KMS-11 (cell line): Measurements from ENCODE around the gene SORCS2.

Experiments
- H2AFZ ChIP-seq: fragments of 200-600 bp; sonication (generic); 2 replicates; pipeline ENCODE4 v1.6.1; 2016; ENCODE audit warnings: antibody characterized with exemption, mixed run types, low read depth
- H3K27ac ChIP-seq: fragments of 200-600 bp; sonication (generic); 2 replicates; pipeline ENCODE4 v1.6.1; 2016; ENCODE audit warnings: mild to moderate bottlenecking, mixed run types
- H3K27me3 ChIP-seq: fragments of 200-600 bp; sonication (generic); 2 replicates; pipeline ENCODE4 v1.6.1; 2017; ENCODE audit warnings: mild to moderate bottlenecking, low read depth, mixed run types, moderate library complexity; ENCODE audit not compliant: insufficient read depth
- H3K36me3 ChIP-seq: fragments of 200-600 bp; sonication (generic); 2 replicates; pipeline ENCODE4 v1.6.1; 2017; ENCODE audit warnings: mild to moderate bottlenecking, mixed run types; ENCODE audit not compliant: insufficient read depth
- H3K4me1 ChIP-seq: fragments of 200-600 bp; sonication (generic); 2 replicates; pipeline ENCODE4 v1.6.1; 2016; ENCODE audit warnings: mild to moderate bottlenecking, low read depth, mixed run types; ENCODE audit not compliant: poor library complexity, severe bottlenecking
- H3K4me2 ChIP-seq: fragments of 200-600 bp; sonication (generic); 2 replicates; pipeline ENCODE4 v1.7.0; 2016; ENCODE audit warnings: mild to moderate bottlenecking, mixed run types
- H3K4me3 ChIP-seq: fragments of 200-600 bp; sonication (generic); IDR thresholded peaks from 2 replicates; pipeline ENCODE4 v1.6.1; 2017; ENCODE audit warnings: low read depth, low read length, mixed read lengths; ENCODE audit not compliant: insufficient read depth
- H3K79me2 ChIP-seq: fragments of 200-600 bp; sonication (generic); 2 replicates; pipeline ENCODE4 v1.6.1; 2016; ENCODE audit warnings: low read depth, mixed run types; ENCODE audit not compliant: insufficient read depth
- H3K9ac ChIP-seq: fragments of 200-600 bp; sonication (generic); 2 replicates; pipeline ENCODE4 v1.6.1; 2016; ENCODE audit warnings: mild to moderate bottlenecking, mixed run types
- H4K20me1 ChIP-seq: fragments of 200-600 bp; sonication (generic); 2 replicates; pipeline ENCODE4 v1.6.1; 2016; ENCODE audit warnings: mild to moderate bottlenecking, mixed run types; ENCODE audit not compliant: insufficient read depth
- TF ChIP-seq, protein P1 (sequence below): fragments of 200-600 bp; sonication (generic); conservative IDR thresholded peaks from 2 replicates; pipeline ENCODE4 v1.6.1; 2017; ENCODE audit warnings: low read depth, mild to moderate bottlenecking, antibody characterized with exemption, low read length, moderate library complexity, mixed read lengths

Gene SORCS2

DNA sequence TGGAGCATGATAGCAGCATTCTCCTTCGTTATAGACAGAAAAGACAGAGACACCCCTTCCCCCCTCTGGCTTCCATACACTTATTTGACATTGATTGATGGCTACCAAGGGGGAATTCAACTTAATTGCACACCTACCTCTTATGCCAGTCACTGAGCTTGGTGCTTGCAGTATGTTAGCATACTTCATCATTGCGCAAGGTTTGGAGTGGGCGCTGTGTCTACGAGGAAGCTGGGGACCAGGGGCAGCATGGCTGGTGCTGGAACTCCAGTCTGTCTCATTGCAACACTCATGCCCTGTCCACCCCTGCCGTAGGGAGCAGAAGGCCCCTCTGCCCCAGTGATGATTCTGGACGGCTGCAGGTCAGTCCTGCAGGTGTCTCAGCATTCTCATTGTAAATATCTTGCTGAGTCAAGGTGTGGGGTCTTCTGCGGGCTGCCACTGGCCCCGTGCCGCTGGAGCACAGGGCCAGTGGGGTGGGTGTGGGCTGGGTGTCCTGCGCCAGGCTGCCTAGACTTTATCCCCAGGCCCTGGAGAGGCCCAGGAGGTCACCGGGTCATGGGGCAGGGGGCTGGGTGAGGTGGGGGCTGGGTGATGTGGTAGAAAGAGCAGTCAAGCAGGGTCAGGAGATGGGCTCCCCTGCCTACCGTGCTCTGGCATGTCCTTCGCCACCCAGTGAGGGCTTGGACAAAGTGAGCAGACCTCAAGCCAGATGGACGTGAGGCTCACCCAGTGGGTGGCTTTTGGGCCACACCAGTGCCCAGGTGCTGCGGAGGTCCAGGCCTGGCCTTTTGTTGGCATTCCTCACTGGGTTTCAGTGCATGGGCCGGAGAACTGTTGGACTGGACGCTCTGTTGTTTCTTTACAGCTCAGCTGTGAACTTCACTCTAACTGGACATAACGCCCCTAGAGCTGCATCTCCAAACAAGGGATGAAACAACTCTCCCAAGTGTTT, 156.9 kb downstream of the SORCS2 start:
- no peaks in the 10 kb centered on the region for H3K4me1 ChIP-seq
- TF ChIP-seq, protein P1, sequence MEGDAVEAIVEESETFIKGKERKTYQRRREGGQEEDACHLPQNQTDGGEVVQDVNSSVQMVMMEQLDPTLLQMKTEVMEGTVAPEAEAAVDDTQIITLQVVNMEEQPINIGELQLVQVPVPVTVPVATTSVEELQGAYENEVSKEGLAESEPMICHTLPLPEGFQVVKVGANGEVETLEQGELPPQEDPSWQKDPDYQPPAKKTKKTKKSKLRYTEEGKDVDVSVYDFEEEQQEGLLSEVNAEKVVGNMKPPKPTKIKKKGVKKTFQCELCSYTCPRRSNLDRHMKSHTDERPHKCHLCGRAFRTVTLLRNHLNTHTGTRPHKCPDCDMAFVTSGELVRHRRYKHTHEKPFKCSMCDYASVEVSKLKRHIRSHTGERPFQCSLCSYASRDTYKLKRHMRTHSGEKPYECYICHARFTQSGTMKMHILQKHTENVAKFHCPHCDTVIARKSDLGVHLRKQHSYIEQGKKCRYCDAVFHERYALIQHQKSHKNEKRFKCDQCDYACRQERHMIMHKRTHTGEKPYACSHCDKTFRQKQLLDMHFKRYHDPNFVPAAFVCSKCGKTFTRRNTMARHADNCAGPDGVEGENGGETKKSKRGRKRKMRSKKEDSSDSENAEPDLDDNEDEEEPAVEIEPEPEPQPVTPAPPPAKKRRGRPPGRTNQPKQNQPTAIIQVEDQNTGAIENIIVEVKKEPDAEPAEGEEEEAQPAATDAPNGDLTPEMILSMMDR = no peak
- no peaks in the 10 kb centered on the region for H3K36me3 ChIP-seq
- H3K4me3 ChIP-seq = no peak overlapping the region
- H3K9ac ChIP-seq = no peak overlapping the region
- H4K20me1 ChIP-seq = no peaks in the 10 kb centered on the region
- H3K27me3 ChIP-seq = no peaks in the 10 kb centered on the region
- no peak overlapping the region for H3K27ac ChIP-seq
- no peaks in the 10 kb centered on the region for H3K79me2 ChIP-seq
- no peak overlapping the region for H3K4me2 ChIP-seq
- H2AFZ ChIP-seq = no peak overlapping the region

DNA sequence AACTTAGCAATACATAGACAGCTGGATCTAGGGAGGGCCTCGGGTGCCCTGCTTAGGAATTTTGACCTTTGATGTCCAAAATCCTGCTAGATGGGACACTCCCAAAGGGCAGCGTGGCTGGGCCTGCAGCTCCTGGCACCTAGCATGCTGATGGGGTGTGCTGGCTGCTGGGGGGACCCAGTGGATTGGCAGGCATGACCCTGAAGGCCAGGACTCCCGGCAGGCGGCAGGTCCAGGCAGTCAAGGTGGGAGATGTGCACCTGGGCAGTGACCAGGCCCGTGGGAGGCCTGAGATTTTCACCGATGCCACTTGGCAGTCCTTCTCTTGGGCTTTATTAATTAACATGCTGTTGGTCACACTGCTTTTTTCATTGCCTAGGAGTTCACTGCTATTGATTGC, 158.1 kb downstream of the SORCS2 start:
- no peak overlapping the region for H3K27ac ChIP-seq
- no peaks in the 10 kb centered on the region for H3K27me3 ChIP-seq
- no peak overlapping the region for H3K4me3 ChIP-seq
- no peak overlapping the region for H2AFZ ChIP-seq
- H3K4me1 ChIP-seq = no peaks in the 10 kb centered on the region
- H3K9ac ChIP-seq = no peak overlapping the region
- no peaks in the 10 kb centered on the region for H3K79me2 ChIP-seq
- TF ChIP-seq, protein P1 = no peak
- H4K20me1 ChIP-seq = no peaks in the 10 kb centered on the region
- no peak overlapping the region for H3K4me2 ChIP-seq
- no peaks in the 10 kb centered on the region for H3K36me3 ChIP-seq

DNA sequence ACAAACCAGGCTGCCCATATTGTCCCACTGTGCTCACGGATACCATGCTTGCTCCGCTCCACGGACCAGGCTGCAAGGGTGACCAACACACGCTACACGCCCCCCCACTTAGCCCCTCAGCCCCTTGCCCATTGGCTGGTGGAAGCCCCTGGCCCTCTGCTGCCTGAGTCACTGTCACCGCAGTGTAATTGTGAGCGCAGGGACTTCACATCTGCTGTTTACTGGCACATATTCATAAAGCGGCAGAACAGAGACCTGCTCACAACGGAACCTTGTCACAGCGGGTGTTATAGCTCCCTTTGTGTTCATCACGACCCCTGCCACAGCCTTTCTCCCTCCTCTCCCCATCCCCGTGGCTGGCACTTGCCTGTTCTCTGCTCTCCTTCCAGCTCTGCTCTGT, 158.7 kb downstream of the SORCS2 start:
- H3K4me1 ChIP-seq = no peaks in the 10 kb centered on the region
- H3K27me3 ChIP-seq = no peaks in the 10 kb centered on the region

DNA sequence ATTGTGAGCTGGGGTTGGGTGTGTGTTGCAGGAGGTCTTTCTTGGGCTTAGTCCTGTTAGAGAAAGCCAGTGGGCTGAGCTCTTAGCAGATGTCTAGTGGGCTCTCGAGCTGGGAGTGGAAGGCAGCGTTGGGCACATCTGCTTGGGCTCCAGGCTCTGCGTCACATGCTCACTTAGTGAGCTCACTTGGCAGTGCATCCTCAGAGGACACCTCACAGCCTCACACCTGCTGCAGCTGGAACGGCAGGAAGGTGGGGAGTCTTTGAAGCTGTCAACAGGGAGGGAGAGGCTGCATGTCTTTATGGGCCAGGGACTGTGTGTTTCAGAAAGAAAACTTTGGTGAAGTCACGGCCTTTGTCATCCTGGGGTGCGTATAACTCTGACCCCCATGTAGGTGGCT, 160.1 kb downstream of the SORCS2 start:
- H3K4me3 ChIP-seq = no peak overlapping the region
- H3K36me3 ChIP-seq = no peaks in the 10 kb centered on the region
- no peak overlapping the region for H3K27ac ChIP-seq
- H4K20me1 ChIP-seq = no peaks in the 10 kb centered on the region
- no peak overlapping the region for H2AFZ ChIP-seq
- no peaks in the 10 kb centered on the region for H3K79me2 ChIP-seq
- H3K4me2 ChIP-seq = no peak overlapping the region
- TF ChIP-seq, protein P1 = no peak
- H3K4me1 ChIP-seq = no peaks in the 10 kb centered on the region
- no peaks in the 10 kb centered on the region for H3K27me3 ChIP-seq
- H3K9ac ChIP-seq = no peak overlapping the region

More for the DNA sequence above, 158.7 kb downstream of the SORCS2 start:
- Histone ChIP-seq H3K4me2 (no peak overlapping the region), H3K4me3 (no peak overlapping the region), H3K9ac (no peak overlapping the region), H3K79me2 (no peaks in the 10 kb centered on the region), H3K27ac (no peak overlapping the region), H3K36me3 (no peaks in the 10 kb centered on the region), H2AFZ (no peak overlapping the region), H4K20me1 (no peaks in the 10 kb centered on the region)
- TF ChIP-seq, protein P1 = no peak
